Activated naive CD8-positive, alpha-beta T cell (primary cell): ENCODE measurements around the gene TICAM2.

ENCODE experiments used
- H3K27ac Mint-ChIP-seq: one replicate; pipeline ENCODE4 v1.8.0; 2021; ENCODE audit warnings: mixed read lengths
- H3K27me3 Mint-ChIP-seq: one replicate; pipeline ENCODE4 v1.8.0; 2021; ENCODE audit warnings: mixed read lengths
- H3K36me3 Mint-ChIP-seq: one replicate; pipeline ENCODE4 v1.8.0; 2021; ENCODE audit warnings: mixed read lengths
- H3K4me1 Mint-ChIP-seq: one replicate; pipeline ENCODE4 v1.8.0; 2021; ENCODE audit warnings: low read depth, mixed read lengths
- H3K4me3 Mint-ChIP-seq: one replicate; pipeline ENCODE4 v1.8.0; 2021; ENCODE audit warnings: mild to moderate bottlenecking, mixed read lengths
- H3K9me3 Mint-ChIP-seq: one replicate; pipeline ENCODE4 v1.8.0; 2021; ENCODE audit warnings: low read depth, mixed read lengths

TICAM2 gene

GRCh38 chr5:115625579-115626444 lies 23.5 kb upstream of the TICAM2 start, which contains the start of gene TMED7:
Gene TMED7, minus strand, starts transcription at chr5:115626036. Its CDS starts 244 bp downstream, at chr5:115625792.
- Mint-ChIP-seq H3K27me3 (no peaks in the 10 kb centered on the region), H3K27ac (no peak within 1 kb of the TSS), H3K36me3 (no peaks in the 10 kb centered on the region), H3K4me3 (no peak within 1 kb of the TSS), H3K4me1 (peaks cover 29% of the 10 kb centered on the region), H3K9me3 (no peaks in the 10 kb centered on the region)

GRCh38 chr5:115624994-115625393 lies 22.7 kb upstream of the TICAM2 start:
- no peaks in the 10 kb centered on the region for H3K36me3 Mint-ChIP-seq
- H3K27ac Mint-ChIP-seq = no peak overlapping the region
- peaks cover 33% of the 10 kb centered on the region for H3K4me1 Mint-ChIP-seq
- no peaks in the 10 kb centered on the region for H3K27me3 Mint-ChIP-seq
- no peaks in the 10 kb centered on the region for H3K9me3 Mint-ChIP-seq
- no peak overlapping the region for H3K4me3 Mint-ChIP-seq

GRCh38 chr5:115623658-115624057 lies 21.4 kb upstream of the TICAM2 start:
- Mint-ChIP-seq H3K27me3 (no peaks in the 10 kb centered on the region), H3K27ac (no peak overlapping the region)

GRCh38 chr5:115621365-115621900 lies 19.2 kb upstream of the TICAM2 start:
- H3K9me3 Mint-ChIP-seq = no peaks in the 10 kb centered on the region
- H3K4me1 Mint-ChIP-seq = peaks cover 33% of the 10 kb centered on the region
- peak overlapping the region; percentile 27 for H3K4me3 Mint-ChIP-seq
- H3K27me3 Mint-ChIP-seq = no peaks in the 10 kb centered on the region
- peak overlapping the region; percentile 81 for H3K27ac Mint-ChIP-seq
- peaks cover 7% of the 10 kb centered on the region for H3K36me3 Mint-ChIP-seq

More at GRCh38 chr5:115623658-115624057, 21.4 kb upstream of the TICAM2 start:
- Mint-ChIP-seq H3K4me3 (no peak overlapping the region), H3K9me3 (no peaks in the 10 kb centered on the region), H3K4me1 (peaks cover 33% of the 10 kb centered on the region), H3K36me3 (peaks cover 5% of the 10 kb centered on the region)

- H3K27ac Mint-ChIP-seq = no peak overlapping the region
- no peaks in the 10 kb centered on the region for H3K27me3 Mint-ChIP-seq
- no peaks in the 10 kb centered on the region for H3K9me3 Mint-ChIP-seq
- H3K4me1 Mint-ChIP-seq = peaks cover 20% of the 10 kb centered on the region
- peaks cover 12% of the 10 kb centered on the region for H3K36me3 Mint-ChIP-seq
- H3K4me3 Mint-ChIP-seq = no peak overlapping the region
These were observed 14.6 kb upstream of the TICAM2 start for GRCh38 chr5:115616892-115617291.

- Mint-ChIP-seq H3K4me1 (peaks cover 18% of the 10 kb centered on the region), H3K27me3 (no peaks in the 10 kb centered on the region), H3K4me3 (no peak overlapping the region), H3K9me3 (no peaks in the 10 kb centered on the region), H3K36me3 (peaks cover 12% of the 10 kb centered on the region), H3K27ac (no peak overlapping the region)
These were observed 14.2 kb upstream of the TICAM2 start for GRCh38 chr5:115616472-115616871.

GRCh38 chr5:115611873-115612272 lies 9.6 kb upstream of the TICAM2 start:
- H3K4me3 Mint-ChIP-seq = no peak overlapping the region
- H3K27ac Mint-ChIP-seq = no peak overlapping the region
- H3K4me1 Mint-ChIP-seq = peaks cover 18% of the 10 kb centered on the region
- H3K9me3 Mint-ChIP-seq = no peaks in the 10 kb centered on the region
- H3K27me3 Mint-ChIP-seq = no peaks in the 10 kb centered on the region
- peaks cover 6% of the 10 kb centered on the region for H3K36me3 Mint-ChIP-seq

- no peak overlapping the region for H3K27ac Mint-ChIP-seq
- no peak overlapping the region for H3K4me3 Mint-ChIP-seq
- no peaks in the 10 kb centered on the region for H3K27me3 Mint-ChIP-seq
- no peaks in the 10 kb centered on the region for H3K9me3 Mint-ChIP-seq
- H3K36me3 Mint-ChIP-seq = peaks cover 5% of the 10 kb centered on the region
- peaks cover 21% of the 10 kb centered on the region for H3K4me1 Mint-ChIP-seq
These were observed 5.7 kb upstream of the TICAM2 start for GRCh38 chr5:115607935-115608334.

- Mint-ChIP-seq H3K36me3 (peaks cover 5% of the 10 kb centered on the region), H3K27ac (peak overlapping the region; percentile 2), H3K4me1 (peaks cover 36% of the 10 kb centered on the region), H3K4me3 (no peak overlapping the region), H3K27me3 (no peaks in the 10 kb centered on the region), H3K9me3 (no peaks in the 10 kb centered on the region)
These were observed 3.2 kb upstream of the TICAM2 start for GRCh38 chr5:115605436-115605835.

- no peaks in the 10 kb centered on the region for H3K27me3 Mint-ChIP-seq
- H3K36me3 Mint-ChIP-seq = peaks cover 7% of the 10 kb centered on the region
- H3K27ac Mint-ChIP-seq = peak overlapping the region; percentile 80
- H3K4me3 Mint-ChIP-seq = peak overlapping the region; percentile 86
- peaks cover 31% of the 10 kb centered on the region for H3K4me1 Mint-ChIP-seq
- no peaks in the 10 kb centered on the region for H3K9me3 Mint-ChIP-seq
These were observed 379 bp upstream of the TICAM2 start for GRCh38 chr5:115602591-115603125.

- no peaks in the 10 kb centered on the region for H3K9me3 Mint-ChIP-seq
- peak overlapping the region; percentile 4 for H3K27ac Mint-ChIP-seq
- H3K4me3 Mint-ChIP-seq = peak overlapping the region; percentile 21
- H3K36me3 Mint-ChIP-seq = peaks cover 11% of the 10 kb centered on the region
- no peaks in the 10 kb centered on the region for H3K27me3 Mint-ChIP-seq
- H3K4me1 Mint-ChIP-seq = peaks cover 31% of the 10 kb centered on the region
These were observed 1.5 kb downstream of the TICAM2 start for GRCh38 chr5:115600766-115601165.

- Mint-ChIP-seq H3K27me3 (no peaks in the 10 kb centered on the region), H3K36me3 (peaks cover 16% of the 10 kb centered on the region), H3K4me1 (peaks cover 31% of the 10 kb centered on the region), H3K27ac (no peak overlapping the region), H3K9me3 (no peaks in the 10 kb centered on the region), H3K4me3 (no peak overlapping the region)
These were observed 2.4 kb downstream of the TICAM2 start for GRCh38 chr5:115599924-115600323.

- Mint-ChIP-seq H3K4me1 (peaks cover 31% of the 10 kb centered on the region), H3K4me3 (no peak overlapping the region), H3K36me3 (peaks cover 16% of the 10 kb centered on the region), H3K27me3 (no peaks in the 10 kb centered on the region), H3K27ac (no peak overlapping the region), H3K9me3 (no peaks in the 10 kb centered on the region)
These were observed 2.8 kb downstream of the TICAM2 start for GRCh38 chr5:115599502-115599901.

- peaks cover 8% of the 10 kb centered on the region for H3K36me3 Mint-ChIP-seq
- no peak overlapping the region for H3K4me3 Mint-ChIP-seq
- no peaks in the 10 kb centered on the region for H3K27me3 Mint-ChIP-seq
- H3K4me1 Mint-ChIP-seq = peaks cover under 1% of the 10 kb centered on the region
- H3K9me3 Mint-ChIP-seq = no peaks in the 10 kb centered on the region
- H3K27ac Mint-ChIP-seq = no peak overlapping the region
These were observed 7.9 kb downstream of the TICAM2 start for GRCh38 chr5:115594128-115595047.
